NCI-H526 treated with DMSO at 0.1 percent for 48 hours (cell line): ENCODE data around the gene TPSAB1.

ENCODE experiments used
- DNase-seq: peaks from one replicate; lab custom pipeline; 2025; lab: John Stamatoyannopoulos, UW

Gene TPSAB1

DNA sequence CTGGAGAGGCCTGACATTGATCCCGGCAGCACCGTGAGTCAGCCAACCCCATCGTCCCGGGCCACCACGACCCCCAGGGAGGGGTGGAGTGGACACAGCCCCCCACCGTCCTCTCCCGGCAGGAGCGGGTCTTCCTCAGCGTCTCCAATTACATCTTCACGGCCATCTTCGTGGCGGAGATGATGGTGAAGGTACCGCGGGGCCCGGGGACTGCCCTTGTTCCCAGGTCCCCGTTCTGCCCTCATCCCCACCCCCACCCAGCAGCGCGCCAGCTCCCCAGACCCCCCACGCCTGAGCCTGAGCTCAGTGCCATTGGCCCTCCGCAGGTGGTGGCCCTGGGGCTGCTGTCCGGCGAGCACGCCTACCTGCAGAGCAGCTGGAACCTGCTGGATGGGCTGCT, 30.0 kb upstream of the TPSAB1 start:
- DNase-seq, result no peak

DNA sequence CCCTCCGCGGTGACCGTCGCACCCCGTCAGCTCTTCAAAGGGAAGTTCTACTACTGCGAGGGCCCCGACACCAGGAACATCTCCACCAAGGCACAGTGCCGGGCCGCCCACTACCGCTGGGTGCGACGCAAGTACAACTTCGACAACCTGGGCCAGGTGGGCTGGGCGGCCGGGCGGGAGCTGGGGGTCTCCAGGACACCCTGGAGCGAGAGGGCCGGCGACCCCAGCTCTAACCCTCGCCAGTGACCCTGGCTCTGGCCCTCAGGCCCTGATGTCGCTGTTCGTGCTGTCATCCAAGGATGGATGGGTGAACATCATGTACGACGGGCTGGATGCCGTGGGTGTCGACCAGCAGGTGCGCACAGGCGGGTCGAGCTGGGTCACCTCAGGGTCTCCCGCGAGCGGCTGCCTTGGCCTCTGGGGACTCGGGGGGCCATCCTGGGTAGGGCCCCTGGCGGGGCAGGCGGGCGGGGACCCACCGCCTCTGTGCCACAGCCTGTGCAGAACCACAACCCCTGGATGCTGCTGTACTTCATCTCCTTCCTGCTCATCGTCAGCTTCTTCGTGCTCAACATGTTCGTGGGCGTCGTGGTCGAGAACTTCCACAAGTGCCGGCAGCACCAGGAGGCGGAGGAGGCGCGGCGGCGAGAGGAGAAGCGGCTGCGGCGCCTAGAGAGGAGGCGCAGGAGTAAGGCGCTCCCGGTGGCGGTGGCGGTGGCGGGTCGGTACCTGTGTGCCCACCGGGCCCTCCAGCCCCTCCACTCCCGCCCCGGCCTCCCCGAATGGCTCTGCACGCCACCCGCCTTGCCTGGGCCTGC, 28.8 kb upstream of the TPSAB1 start:
- no peak for DNase-seq

DNA sequence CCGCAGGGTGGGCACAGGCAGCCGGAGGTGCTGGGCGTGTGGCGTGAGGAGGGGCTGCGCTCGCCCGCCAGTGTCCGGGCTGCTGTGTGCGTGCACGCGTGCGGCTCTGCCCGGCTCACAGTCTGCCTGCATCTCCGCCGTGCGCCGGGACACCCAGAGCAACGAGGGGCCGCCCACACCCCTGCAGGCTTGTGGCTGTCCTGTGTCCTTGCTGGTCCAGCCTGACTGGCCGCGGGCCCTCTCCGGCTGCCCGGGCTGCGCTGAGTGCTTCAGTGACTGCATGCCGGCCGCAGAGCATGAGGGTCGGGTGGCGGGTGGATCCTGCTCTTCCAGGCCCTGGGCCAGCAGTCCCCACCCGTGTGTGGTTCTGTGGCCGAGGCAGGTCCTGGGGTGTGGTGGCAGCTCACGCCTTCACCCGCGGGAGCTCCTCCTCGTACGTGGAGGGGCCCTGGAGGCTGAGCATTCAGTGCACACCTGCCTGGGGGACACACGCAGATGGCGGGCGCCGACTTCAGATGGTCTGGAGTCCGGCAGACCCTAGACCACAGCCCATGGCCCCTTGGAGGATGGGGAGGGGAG, 27.8 kb upstream of the TPSAB1 start:
- no peak for DNase-seq

DNA sequence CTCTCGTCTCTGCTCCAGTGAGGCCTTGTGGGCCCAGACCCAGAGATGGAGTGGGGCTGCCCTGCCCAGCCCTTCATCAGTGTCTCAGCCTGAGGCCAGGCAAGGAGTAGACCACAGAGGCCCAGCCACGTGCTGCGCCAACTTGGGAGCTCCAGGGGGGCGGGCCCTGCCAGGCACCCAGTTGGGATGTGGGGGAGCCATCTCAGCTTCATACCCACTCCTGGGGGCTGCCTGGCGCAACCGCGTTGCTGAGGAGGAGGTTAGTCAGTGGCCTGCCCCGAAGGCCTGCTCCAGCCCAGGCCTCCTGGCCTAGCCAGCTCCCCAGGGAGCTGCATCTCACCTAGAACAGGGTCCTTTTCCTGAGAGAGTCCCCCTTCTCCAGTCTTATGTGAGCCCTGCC, 27.3 kb upstream of the TPSAB1 start:
- DNase-seq, result no peak

DNA sequence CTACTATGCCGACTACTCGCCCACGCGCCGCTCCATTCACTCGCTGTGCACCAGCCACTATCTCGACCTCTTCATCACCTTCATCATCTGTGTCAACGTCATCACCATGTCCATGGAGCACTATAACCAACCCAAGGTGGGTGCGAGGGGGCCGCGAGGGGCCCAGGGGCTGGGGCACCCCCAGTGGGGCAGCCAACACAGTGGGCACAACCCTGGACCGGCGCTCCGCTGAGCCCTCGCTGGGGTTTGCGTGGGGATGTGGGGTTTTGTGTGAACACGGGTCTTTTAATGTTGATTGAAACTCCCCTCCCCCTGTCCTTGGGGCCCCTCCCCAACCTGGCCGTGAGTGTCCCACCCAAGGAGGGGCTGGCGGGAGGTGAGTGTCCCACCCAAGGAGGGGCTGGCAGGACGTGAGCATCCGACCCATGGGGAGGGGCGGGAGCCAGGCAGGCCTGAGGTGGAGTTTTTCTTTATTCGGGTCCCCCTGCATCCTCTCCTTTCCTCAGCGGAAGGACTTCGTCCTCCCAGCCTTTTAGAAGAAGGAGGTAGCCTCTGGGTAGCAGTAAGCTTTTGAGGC, 26.6 kb upstream of the TPSAB1 start:
- no peak for DNase-seq

DNA sequence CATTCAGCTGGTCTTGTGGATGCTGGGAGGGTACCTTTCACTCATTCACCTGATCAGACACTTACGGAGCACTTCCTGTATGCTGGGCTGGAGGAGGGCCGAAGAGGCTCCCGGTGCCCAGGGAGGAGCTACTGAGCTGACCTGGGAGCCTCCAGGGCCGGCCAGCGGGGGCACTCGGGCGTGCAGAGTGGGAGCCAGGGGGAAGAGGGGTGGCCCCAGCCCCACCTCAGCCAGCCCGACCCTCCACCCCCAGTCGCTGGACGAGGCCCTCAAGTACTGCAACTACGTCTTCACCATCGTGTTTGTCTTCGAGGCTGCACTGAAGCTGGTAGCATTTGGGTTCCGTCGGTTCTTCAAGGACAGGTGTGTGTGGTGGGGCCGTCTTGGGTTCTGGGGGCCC, 25.8 kb upstream of the TPSAB1 start:
- DNase-seq, result no peak

DNA sequence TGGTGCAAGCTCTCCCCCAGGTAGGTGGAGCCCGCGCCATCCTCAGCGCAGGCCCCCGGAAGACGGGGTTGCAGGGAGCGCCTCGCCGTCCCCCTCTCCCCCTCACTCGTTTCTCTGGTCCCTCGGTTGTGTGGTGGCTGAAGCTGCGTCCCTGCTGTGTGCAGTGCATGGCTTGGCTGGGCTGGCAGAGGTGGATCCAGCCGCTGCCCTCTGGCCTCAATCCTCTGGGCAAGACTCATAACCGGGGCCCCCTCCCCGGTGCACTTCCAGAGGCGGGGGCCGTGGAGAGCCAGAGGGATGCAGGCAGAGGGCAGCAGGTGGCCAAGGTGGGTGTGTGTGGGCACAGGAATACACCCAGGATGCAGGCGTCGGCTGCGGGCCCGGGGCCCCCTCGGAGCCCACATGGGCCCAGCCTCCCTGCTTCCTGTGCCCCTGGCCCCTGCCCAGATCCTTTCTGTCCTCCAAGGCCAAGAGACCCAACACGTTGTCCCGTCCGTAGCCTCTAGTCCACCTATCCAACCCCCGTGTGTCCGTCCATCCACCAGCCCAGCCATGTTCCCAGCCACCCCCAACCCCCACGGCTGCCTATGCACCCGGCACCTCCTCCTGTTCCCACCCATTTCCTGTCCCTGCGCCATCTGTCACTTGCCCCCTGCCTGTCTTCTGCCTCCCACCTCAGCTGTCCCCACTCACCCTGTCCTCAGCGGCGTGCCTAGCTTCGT, 24.8 kb upstream of the TPSAB1 start:
- no peak for DNase-seq

DNA sequence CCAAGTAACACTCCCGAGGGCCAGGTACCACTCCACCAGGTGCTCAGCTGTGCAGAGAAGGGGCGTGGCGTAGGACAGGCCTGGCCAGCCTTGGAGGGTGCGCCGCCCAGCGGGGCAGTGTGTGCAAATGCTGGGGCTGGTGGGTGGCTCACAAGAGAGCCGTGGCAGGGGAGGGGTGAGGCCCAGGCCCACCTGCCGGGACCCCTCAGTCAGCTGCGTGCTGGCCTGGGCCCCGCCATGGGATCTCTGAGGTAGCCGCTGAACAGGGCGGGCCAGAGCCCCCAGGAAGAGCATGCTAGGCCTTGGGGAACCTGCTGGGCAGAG, 24.2 kb upstream of the TPSAB1 start:
- DNase-seq, result peak; percentile 13

DNA sequence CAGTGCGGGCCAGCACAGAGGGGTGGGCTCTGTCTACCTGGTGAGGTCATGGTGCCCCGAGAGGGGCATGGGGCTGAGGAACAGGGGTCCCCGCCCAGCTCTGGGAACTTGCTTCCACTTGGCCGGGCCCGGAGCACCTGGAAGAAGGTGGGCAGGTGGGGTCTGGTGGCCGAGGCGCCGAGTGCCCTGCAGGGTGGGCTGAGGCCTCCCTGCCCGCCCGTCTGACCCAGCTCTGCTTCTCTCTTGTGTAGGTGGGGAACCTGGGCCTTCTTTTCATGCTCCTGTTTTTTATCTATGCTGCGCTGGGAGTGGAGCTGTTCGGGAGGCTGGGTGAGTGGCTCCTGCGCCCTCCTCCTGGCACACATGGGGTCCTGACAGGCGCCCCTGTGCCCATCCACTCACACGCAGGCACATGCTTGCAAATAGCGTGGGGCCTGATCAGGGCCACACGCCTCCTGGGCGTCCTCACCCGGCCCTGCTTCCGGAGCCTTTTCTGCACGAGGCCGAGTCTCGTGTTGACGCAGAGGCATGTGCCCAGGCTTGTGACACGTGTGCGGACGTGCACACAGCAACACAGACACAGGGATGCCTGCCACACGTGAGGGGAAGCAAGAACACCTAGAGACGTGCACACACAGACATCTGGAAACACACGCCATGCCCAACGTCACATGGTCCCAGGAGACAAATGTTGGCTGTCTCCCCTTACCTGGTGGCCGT, 23.7 kb upstream of the TPSAB1 start:
- no peak for DNase-seq

DNA sequence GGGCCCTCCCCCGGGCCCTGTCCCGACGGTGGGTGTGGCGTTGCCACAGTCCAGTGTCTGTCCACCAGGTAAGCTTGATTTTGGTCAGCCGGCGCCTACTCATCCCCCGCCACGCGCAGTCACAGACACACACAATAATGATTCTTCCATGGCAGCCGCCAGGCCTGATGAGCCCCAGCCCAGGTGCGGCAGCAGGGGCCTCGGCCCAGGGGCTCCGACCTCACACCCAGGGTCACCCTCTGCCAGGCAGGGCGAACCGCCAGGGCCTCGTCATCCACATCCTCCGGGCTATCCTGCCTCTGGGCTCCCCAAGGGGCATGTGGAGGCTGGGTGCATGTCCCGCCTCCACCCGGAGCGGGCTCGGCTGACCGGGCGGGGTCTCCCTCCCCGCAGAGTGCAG, 23.0 kb upstream of the TPSAB1 start:
- DNase-seq, result no peak

DNA sequence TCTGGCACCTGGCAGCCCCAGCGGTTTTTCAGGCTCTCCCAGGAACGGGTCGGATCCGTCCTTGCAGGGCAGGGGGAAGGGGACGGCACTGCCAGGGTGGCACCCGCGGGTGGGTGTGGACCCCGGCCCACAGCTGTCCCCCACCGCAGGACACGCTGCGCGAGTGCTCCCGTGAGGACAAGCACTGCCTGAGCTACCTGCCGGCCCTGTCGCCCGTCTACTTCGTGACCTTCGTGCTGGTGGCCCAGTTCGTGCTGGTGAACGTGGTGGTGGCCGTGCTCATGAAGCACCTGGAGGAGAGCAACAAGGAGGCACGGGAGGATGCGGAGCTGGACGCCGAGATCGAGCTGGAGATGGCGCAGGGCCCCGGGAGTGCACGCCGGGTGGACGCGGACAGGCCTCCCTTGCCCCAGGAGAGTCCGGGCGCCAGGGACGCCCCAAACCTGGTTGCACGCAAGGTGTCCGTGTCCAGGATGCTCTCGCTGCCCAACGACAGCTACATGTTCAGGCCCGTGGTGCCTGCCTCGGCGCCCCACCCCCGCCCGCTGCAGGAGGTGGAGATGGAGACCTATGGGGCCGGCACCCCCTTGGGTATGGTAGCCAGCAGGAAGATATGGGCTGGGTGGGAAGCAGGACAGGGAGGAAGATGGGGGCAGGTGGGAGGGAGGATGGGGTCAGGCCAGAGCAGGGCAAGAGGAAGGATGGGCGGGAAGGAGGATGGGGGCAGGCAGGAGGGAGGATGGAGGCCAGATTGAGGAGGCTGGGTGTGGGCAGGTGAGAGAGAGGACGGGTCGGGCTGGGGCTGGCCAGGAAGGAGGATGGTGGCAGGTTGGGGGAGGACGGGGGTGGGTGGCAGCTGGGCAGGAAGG, 22.2 kb upstream of the TPSAB1 start:
- DNase-seq, result no peak

DNA sequence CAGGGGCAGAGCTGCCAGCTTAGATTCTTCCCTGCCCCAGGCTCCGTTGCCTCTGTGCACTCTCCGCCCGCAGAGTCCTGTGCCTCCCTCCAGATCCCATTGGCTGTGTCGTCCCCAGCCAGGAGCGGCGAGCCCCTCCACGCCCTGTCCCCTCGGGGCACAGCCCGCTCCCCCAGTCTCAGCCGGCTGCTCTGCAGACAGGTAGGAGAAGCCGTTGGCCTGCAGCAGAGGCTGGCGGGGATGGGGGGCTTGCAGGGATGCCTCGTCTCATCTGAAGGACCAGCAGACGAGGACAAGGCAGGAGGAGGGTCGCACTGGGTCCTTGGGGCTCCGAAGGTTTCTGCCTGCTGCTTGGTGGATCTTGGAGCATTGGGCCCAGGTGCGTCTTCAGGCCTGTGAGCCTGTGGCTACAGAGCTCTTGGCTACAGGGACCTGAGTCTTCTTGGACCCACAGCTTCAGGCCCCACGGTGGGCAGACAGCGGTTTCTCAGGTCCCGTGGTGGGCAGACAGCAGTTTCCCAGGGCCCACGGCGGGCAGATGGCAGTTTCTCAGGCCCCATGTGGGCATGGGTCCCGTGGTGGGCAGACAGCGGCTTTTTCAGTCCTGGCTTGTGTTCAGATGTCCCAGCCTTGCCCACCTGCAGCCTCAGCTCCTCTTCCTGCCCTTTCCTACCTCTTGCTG, 21.4 kb upstream of the TPSAB1 start:
- DNase-seq, result no peak

DNA sequence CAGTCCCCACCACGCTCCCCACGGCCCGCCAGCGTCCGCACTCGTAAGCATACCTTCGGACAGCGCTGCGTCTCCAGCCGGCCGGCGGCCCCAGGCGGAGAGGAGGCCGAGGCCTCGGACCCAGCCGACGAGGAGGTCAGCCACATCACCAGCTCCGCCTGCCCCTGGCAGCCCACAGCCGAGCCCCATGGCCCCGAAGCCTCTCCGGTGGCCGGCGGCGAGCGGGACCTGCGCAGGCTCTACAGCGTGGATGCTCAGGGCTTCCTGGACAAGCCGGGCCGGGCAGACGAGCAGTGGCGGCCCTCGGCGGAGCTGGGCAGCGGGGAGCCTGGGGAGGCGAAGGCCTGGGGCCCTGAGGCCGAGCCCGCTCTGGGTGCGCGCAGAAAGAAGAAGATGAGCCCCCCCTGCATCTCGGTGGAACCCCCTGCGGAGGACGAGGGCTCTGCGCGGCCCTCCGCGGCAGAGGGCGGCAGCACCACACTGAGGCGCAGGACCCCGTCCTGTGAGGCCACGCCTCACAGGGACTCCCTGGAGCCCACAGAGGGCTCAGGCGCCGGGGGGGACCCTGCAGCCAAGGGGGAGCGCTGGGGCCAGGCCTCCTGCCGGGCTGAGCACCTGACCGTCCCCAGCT, 20.3 kb upstream of the TPSAB1 start:
- no peak for DNase-seq

DNA sequence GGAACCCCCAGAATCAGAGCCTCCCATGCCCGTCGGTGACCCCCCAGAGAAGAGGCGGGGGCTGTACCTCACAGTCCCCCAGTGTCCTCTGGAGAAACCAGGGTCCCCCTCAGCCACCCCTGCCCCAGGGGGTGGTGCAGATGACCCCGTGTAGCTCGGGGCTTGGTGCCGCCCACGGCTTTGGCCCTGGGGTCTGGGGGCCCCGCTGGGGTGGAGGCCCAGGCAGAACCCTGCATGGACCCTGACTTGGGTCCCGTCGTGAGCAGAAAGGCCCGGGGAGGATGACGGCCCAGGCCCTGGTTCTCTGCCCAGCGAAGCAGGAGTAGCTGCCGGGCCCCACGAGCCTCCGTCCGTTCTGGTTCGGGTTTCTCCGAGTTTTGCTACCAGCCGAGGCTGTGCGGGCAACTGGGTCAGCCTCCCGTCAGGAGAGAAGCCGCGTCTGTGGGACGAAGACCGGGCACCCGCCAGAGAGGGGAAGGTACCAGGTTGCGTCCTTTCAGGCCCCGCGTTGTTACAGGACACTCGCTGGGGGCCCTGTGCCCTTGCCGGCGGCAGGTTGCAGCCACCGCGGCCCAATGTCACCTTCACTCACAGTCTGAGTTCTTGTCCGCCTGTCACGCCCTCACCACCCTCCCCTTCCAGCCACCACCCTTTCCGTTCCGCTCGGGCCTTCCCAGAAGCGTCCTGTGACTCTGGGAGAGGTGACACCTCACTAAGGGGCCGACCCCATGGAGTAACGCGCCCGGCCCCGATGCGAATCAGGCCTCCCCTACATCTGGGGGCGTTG, 19.5 kb upstream of the TPSAB1 start:
- no peak for DNase-seq

DNA sequence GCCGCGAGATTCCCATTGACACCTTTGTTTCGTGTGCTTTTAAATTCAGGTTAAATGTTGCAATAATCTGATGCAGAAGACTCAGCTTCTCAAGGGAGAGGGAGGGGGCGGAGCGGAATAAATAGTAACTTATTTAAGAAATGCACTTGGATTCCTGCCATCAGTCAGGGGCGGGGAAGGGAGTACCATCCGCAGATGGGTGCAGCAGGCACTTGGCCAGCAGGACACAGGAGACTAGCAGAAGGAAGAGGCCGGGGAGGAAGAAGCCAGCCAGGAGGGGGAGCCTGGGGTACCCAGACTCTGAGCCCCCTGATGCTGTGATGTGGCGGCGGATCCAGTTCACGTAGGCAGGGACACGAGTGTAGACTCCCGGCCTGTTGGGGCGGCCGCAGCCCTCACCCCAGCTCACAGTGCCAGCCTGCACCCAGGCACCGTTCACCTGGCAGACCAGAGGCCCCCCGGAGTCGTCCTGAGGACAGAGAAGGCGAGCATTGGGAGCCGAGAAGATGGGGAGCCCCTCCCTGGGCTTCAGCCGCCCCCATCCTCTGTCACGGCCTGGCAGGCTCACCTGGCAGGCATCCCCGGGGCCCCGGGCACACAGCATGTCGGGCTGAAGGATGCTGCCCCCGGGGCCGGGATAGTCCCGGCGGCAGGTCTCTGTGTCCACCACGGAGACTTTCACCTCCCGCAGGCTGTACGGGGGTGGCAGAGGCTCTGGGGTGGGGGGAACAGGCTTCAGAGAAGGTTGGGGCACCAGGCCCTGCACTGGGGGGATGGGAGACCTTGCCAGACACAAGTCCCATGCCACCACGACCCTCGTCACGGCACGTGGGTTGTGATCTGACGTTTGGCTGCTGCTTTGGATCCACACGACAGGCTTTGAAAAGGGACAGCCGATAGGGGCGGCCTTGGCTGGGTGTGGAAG, 18.6 kb upstream of the TPSAB1 start:
- no peak for DNase-seq

DNA sequence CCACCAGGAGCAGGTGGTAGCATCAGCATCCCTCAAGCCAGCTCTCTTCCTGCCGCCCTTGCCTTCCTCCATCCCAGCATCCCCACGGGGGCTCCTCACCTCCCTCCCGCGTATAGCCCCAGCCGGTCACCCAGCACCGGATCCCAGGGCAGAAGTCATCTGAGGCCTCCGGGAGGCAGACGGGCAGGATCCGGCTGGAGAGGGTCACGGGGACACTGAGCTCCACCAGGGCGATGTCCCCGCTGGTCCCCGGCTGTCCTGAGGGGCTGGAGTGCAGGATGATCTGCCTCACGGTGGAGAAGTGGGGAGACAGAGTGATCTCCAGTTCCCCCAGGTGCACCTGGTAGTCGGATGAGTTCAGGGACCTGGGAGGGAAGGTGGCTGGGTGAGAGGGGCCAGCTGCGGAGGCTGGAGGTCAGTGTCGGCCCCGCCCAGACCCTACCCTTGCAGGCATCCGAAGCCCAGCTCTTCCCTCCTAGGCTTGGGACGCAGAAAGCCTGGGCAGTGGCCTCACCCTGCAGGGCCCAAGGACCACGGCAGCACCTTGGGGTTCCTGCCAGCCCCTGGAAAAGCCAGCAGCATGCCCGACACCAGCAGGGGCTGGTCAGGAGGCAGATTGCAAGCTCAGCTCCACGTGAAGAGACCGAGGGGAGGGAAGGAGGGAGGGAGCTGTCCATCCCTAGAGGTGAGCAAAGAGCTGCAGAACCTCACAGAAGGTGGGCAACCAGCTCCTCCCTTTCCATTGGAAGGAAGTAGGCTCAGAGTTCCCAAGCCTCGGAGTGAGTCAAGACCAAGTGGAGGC, 17.8 kb upstream of the TPSAB1 start:
- DNase-seq, result no peak

DNA sequence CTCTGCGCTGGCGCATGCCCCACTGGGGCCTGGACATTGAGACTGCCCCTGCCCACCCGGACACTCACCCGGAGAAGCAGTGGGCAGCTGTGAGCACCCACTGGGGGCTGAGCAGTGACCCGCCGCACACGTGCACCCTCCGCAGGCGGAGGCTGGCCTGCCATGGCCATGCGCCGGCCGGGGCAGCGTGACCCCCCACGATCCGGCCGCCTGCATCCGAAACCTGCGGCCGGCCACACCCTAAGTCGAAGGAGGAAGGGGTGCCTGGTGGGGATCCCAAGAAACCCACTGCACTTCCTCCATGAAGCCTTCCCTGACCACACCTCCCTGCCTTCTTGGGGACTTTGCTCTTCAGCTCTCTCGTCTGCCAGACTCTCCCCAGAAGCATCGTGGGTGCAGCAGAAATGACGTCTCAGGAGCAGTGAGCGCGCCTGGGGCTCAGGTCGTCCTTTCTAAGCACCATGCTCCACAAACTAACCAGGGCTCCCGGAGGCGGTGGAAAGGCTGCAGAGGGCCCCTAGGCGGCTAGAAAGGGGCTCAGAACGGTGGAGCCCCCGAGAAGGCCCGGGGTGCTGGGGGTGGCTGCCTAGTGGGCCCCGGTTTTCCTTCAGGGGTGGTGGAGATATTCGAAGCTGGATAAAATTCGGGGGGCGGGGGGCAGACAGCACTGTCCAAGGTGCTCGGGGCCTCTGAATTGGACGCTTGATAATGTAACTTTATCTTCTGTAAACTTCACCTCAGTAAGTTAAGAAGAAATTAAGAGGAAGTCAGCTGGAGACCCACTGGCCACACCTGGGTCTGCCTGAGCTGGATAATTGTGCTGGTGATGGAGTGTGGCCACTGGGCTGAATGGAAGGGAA, 16.9 kb upstream of the TPSAB1 start:
- no peak for DNase-seq
